Endothelial cell of umbilical vein (primary cell): Measurements from ENCODE around the gene FZD2. TPM values are rescaled to one million over a fixed set of nuclear protein-coding genes. Genes with fewer than 3 reads are reported as not detected.
"Not testable (repeated sequence)": the region's sequence is repeated elsewhere in the genome, so short reads cannot be mapped to it uniquely, and the experiment has no call there.

ENCODE experiments used
- BruUV-seq: library from RNA; stranded (reverse); fragments of 400-500 nt; replicated peaks from 2 replicates; lab custom pipeline; 2021; lab: Mats Ljungman, UMichigan
- CTCF ChIA-PET: fragments of 300-600, 350-600 bp; sonication (Branson Sonifier 250); formaldehyde crosslinking; loops from one replicate; lab custom pipeline; 2021; ENCODE audit warnings: antibody characterized with exemption, inconsistent platforms; lab: Charles Lee
- POLR2A ChIA-PET: fragments of 300-600, 350-600 bp; sonication (Branson Sonifier 250); formaldehyde crosslinking; loops from one replicate; lab custom pipeline; 2021; ENCODE audit warnings: antibody characterized with exemption, inconsistent platforms; lab: Charles Lee
- DNase-seq: peaks from one replicate; pipeline ENCODE4 v3.0.0-alpha.2; 2011; ENCODE audit warnings: low read depth, low spot score
- FAIRE-seq: peaks from 2 replicates; lab custom pipeline; 2011; peaks lifted over from hg19 to GRCh38; lab: Jason Lieb, UNC
- H2AFZ ChIP-seq: 2 replicates; pipeline ENCODE4 v1.6.0; 2012; ENCODE audit warnings: low read depth, low read length, control low read depth, inconsistent platforms
- H3K27ac ChIP-seq: 2 replicates; pipeline ENCODE4 v1.5.1; 2011; ENCODE audit warnings: low read depth, mild to moderate bottlenecking, control low read depth, low read length, moderate library complexity; ENCODE audit not compliant: insufficient read depth
- H3K27me3 ChIP-seq, 2 experiments: 2 replicates each; pipeline versions ENCODE4 v1.6.0 to v1.6.1; 2011; ENCODE audit warnings: low read length in 2 of 2, mixed read lengths in 1 of 2; ENCODE audit not compliant: control insufficient read depth in 2 of 2, insufficient read depth in 2 of 2
- H3K36me3 ChIP-seq, 2 experiments: 2 replicates in 1 of 2; 3 replicates in 1 of 2; pipeline ENCODE4 v1.5.1; 2011; ENCODE audit warnings: low read length in 2 of 2, mild to moderate bottlenecking in 1 of 2, moderate library complexity in 1 of 2; ENCODE audit not compliant: control insufficient read depth in 2 of 2, insufficient read depth in 2 of 2; ENCODE audit errors: extremely low read depth in 1 of 2
- H3K4me1 ChIP-seq: 3 replicates; pipeline ENCODE4 v1.5.1; 2011; ENCODE audit warnings: mild to moderate bottlenecking, low read length; ENCODE audit not compliant: control insufficient read depth, insufficient read depth; ENCODE audit errors: extremely low read depth
- H3K4me2 ChIP-seq: 2 replicates; pipeline ENCODE4 v1.6.1; 2011; ENCODE audit warnings: low read length, control low read depth, mixed read lengths; ENCODE audit not compliant: insufficient read depth
- H3K4me3 ChIP-seq, 3 experiments: fragments of 200-600 bp in 1 of 3; sonication (generic), shearing (Covaris generic) in 1 of 3; replicated peaks in 1 of 3; 2 replicates each; pipeline ENCODE4 v1.5.1; 2011 to 2016; ENCODE audit warnings: control low read depth in 3 of 3, low read length in 3 of 3, mild to moderate bottlenecking in 2 of 3, inconsistent platforms in 1 of 3, low read depth in 1 of 3, moderate library complexity in 1 of 3; ENCODE audit not compliant: insufficient read depth in 1 of 3
- H3K79me2 ChIP-seq: 2 replicates; pipeline ENCODE4 v1.6.0; 2012; ENCODE audit warnings: low read length, inconsistent platforms; ENCODE audit not compliant: control insufficient read depth, insufficient read depth
- H3K9ac ChIP-seq: replicated peaks from 2 replicates; pipeline ENCODE3; 2011; ENCODE audit warnings: low read length, control low read depth; ENCODE audit not compliant: insufficient read depth; ENCODE audit errors: extremely low read depth
- H3K9me1 ChIP-seq: replicated peaks from 3 replicates; pipeline ENCODE4 v1.6.0; 2011; ENCODE audit warnings: mild to moderate bottlenecking, low read length; ENCODE audit not compliant: control insufficient read depth, insufficient read depth; ENCODE audit errors: extremely low read depth
- H3K9me3 ChIP-seq: replicated peaks from 2 replicates; pipeline ENCODE4 v1.5.1; 2012; ENCODE audit warnings: low read length, inconsistent platforms; ENCODE audit not compliant: control insufficient read depth, insufficient read depth
- H4K20me1 ChIP-seq: replicated peaks from 2 replicates; pipeline ENCODE3; 2011; ENCODE audit warnings: mild to moderate bottlenecking, low read length; ENCODE audit not compliant: control insufficient read depth, insufficient read depth; ENCODE audit errors: extremely low read depth
- EZH2 ChIP-seq: IDR thresholded peaks from 2 replicates; pipeline ENCODE4 v1.6.1; 2012; ENCODE audit warnings: borderline replicate concordance, low read depth, mild to moderate bottlenecking, moderate library complexity, low read length, inconsistent platforms; ENCODE audit not compliant: severe bottlenecking
- FOS ChIP-seq: IDR thresholded peaks from 2 replicates; pipeline ENCODE4 v1.6.1; 2011; ENCODE audit warnings: mild to moderate bottlenecking, low read length, moderate library complexity, borderline replicate concordance; ENCODE audit not compliant: insufficient read depth
- GATA2 ChIP-seq: IDR thresholded peaks from 2 replicates; pipeline ENCODE4 v1.7.0; 2011; ENCODE audit warnings: low read depth, mild to moderate bottlenecking, moderate library complexity, mixed read lengths, low read length; ENCODE audit not compliant: insufficient read length, insufficient read depth
- JUN ChIP-seq: IDR thresholded peaks from 2 replicates; pipeline ENCODE4 v1.6.1; 2011; ENCODE audit warnings: borderline replicate concordance, low read depth; ENCODE audit not compliant: insufficient read length, insufficient read depth
- MYC ChIP-seq: IDR thresholded peaks from one replicate; pipeline ENCODE4 v1.6.1; 2011; ENCODE audit warnings: mild to moderate bottlenecking, low read depth, low read length
- POLR2A ChIP-seq: IDR thresholded peaks from 2 replicates; pipeline ENCODE4 v1.6.1; 2012; ENCODE audit warnings: low read depth, mild to moderate bottlenecking, control low read depth, low read length
- POLR2AphosphoS5 ChIP-seq: IDR thresholded peaks from 2 replicates; pipeline ENCODE4 v1.6.1; 2012; ENCODE audit warnings: low read depth, mild to moderate bottlenecking, control low read depth, low read length, moderate library complexity; ENCODE audit not compliant: insufficient read depth
- dilution Hi-C: fragments of 300-500 bp; cut with MboI; formaldehyde crosslinking; loops from one replicate; pipeline ENCODE4 v1.15.0; 2019; ENCODE audit warnings: low sequenced_read_pairs; ENCODE audit not compliant: extremely low pct_ligation_motif_present
- intact Hi-C: fragments of 100-400 bp; cut with micrococcal nuclease; formaldehyde crosslinking; loops from one replicate; pipeline ENCODE4 v1.10.0; 2022
- polyA plus RNA-seq, 4 experiments: library from polyadenylated mRNA; depleted of rRNA in 3 of 4; stranded (reverse) in 3 of 4; unstranded in 1 of 4; fragments of >200 nt; gene quantifications; 2 replicates each; pipeline versions ENCODE4 v1.2.1 to v1.2.3, GENCODE V29; 2011 to 2012; ENCODE audit warnings: missing spikeins in 1 of 4
- total RNA-seq: library from RNA; stranded (reverse); gene quantifications from 2 replicates; pipeline ENCODE4 v1.2.3, GENCODE V29; 2021
- TF ChIP-seq, protein P1 (sequence below), 2 donors: IDR thresholded peaks; 1 replicate in 1 of 2; 2 replicates in 1 of 2; pipeline ENCODE4 v1.5.1; 2011; ENCODE audit warnings: low read length in 2 of 2, mild to moderate bottlenecking in 2 of 2, moderate library complexity in 2 of 2, control low read depth in 1 of 2, inconsistent platforms in 1 of 2, low read depth in 1 of 2; ENCODE audit not compliant: insufficient read depth in 1 of 2; ENCODE audit errors: extremely low read depth in 1 of 2
- TF ChIP-seq, protein P2 (sequence below): IDR thresholded peaks from 2 replicates; pipeline ENCODE4 v1.6.1; 2011; ENCODE audit not compliant: insufficient read depth, insufficient read length

FZD2 gene
- total and polyA plus RNA-seq, 2 donors (not counting 3 experiments of a cell fraction or from before 2014, with no cell fraction given) = 5.8 to 14.0 TPM

DNA sequence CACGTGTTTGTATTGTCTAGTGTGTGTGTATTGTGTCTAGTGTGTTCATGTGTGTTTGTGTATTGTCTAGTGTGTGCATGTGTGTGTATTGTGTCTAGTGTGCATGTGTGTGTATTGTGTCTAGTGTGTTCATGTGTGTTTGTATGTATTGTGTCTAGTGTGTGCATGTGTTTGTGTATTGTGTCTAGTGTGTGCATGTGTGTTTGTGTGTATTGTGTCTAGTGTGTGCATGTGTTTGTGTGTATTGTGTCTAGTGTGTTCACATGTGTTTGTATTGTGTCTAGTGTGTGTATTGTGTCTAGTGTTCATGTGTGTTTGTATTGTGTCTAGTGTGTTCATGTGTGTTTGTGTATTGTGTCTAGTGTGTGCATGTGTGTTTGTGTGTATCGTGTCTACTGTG is 33.5 kb downstream of the FZD2 start:
- FAIRE-seq, BruUV-seq, dilution Hi-C loops: not testable (repeated sequence)

DNA sequence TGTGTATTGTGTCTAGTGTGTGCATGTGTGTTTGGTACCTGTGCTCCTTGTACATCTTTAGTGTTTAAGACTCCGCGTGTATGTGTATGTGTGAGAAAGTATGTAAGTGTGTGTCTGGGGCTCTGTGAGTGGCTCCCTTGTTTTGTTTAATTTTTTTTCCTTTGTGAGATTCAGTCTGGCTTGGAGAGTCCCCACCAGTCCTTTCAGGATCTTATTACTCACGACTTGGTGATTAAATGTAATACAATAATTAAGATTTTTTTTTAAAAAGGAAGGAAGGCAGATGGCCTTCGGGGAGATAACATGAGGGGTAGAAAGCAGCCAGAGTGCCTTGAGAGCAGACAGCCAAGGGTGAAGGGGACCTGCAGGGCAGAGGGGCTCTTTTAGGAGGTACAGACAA is 33.9 kb downstream of the FZD2 start:
- Histone ChIP-seq H3K27ac (no peak overlapping the region), H4K20me1 (no peaks in the 10 kb centered on the region), H3K36me3 (no peaks in the 10 kb centered on the region), H3K4me3 (no peak overlapping the region), H2AFZ (no peak overlapping the region), H3K79me2 (no peaks in the 10 kb centered on the region), H3K27me3 (peaks cover 0 to 2% of the 10 kb centered on the region in 2 experiments), H3K4me1 (peaks cover 7% of the 10 kb centered on the region), H3K9me1 (no peaks in the 10 kb centered on the region), H3K9me3 (no peaks in the 10 kb centered on the region), H3K4me2 (no peak overlapping the region), H3K9ac (no peak overlapping the region)
- ChIA-PET POLR2A (no interaction called here), CTCF (no interaction called here)
- TF ChIP-seq MYC = no peak
- TF ChIP-seq, protein P1, sequence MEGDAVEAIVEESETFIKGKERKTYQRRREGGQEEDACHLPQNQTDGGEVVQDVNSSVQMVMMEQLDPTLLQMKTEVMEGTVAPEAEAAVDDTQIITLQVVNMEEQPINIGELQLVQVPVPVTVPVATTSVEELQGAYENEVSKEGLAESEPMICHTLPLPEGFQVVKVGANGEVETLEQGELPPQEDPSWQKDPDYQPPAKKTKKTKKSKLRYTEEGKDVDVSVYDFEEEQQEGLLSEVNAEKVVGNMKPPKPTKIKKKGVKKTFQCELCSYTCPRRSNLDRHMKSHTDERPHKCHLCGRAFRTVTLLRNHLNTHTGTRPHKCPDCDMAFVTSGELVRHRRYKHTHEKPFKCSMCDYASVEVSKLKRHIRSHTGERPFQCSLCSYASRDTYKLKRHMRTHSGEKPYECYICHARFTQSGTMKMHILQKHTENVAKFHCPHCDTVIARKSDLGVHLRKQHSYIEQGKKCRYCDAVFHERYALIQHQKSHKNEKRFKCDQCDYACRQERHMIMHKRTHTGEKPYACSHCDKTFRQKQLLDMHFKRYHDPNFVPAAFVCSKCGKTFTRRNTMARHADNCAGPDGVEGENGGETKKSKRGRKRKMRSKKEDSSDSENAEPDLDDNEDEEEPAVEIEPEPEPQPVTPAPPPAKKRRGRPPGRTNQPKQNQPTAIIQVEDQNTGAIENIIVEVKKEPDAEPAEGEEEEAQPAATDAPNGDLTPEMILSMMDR (IDR thresholded peaks at IDR 0.05; ENCODE audit: extremely low read depth in 1 of 2, insufficient read depth in 1 of 2, low read depth in 1 of 2, low read length in 2 of 2) = no peak
- no peak for TF ChIP-seq JUN
- no peak for TF ChIP-seq GATA2
- TF ChIP-seq EZH2 = no peak
- TF ChIP-seq, protein P2, sequence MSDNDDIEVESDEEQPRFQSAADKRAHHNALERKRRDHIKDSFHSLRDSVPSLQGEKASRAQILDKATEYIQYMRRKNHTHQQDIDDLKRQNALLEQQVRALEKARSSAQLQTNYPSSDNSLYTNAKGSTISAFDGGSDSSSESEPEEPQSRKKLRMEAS = no peak
- no peak for TF ChIP-seq POLR2A
- TF ChIP-seq FOS = no peak
- no peak for TF ChIP-seq POLR2AphosphoS5
- peak; percentile 56 for DNase-seq
- dilution Hi-C loops (no loop called here), intact Hi-C loops (no loop called here)
- BruUV-seq = no TSS peak
- no peak for FAIRE-seq

More for the DNA sequence above, 33.5 kb downstream of the FZD2 start:
- H3K9ac ChIP-seq, H3K9me1 ChIP-seq, H3K4me1 ChIP-seq, H3K36me3 ChIP-seq, CTCF ChIA-PET, POLR2A ChIA-PET, H3K27ac ChIP-seq, H3K27me3 ChIP-seq, H3K4me3 ChIP-seq, H4K20me1 ChIP-seq, intact Hi-C loops, H3K4me2 ChIP-seq, DNase-seq, H3K9me3 ChIP-seq, H3K79me2 ChIP-seq, H2AFZ ChIP-seq: not testable (repeated sequence)
